ENCODE measurements around the gene RPS16.

Gene RPS16

GRCh38 chr19:39426170-39426569 is 9.6 kb downstream of the RPS16 start:
- DNase-seq (ENCODE audit: low read depth) = no peak
- TF ChIP-seq, protein P1, sequence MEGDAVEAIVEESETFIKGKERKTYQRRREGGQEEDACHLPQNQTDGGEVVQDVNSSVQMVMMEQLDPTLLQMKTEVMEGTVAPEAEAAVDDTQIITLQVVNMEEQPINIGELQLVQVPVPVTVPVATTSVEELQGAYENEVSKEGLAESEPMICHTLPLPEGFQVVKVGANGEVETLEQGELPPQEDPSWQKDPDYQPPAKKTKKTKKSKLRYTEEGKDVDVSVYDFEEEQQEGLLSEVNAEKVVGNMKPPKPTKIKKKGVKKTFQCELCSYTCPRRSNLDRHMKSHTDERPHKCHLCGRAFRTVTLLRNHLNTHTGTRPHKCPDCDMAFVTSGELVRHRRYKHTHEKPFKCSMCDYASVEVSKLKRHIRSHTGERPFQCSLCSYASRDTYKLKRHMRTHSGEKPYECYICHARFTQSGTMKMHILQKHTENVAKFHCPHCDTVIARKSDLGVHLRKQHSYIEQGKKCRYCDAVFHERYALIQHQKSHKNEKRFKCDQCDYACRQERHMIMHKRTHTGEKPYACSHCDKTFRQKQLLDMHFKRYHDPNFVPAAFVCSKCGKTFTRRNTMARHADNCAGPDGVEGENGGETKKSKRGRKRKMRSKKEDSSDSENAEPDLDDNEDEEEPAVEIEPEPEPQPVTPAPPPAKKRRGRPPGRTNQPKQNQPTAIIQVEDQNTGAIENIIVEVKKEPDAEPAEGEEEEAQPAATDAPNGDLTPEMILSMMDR (IDR thresholded peaks at IDR 0.05; ENCODE audit: insufficient read depth, low read depth, low read length, missing control alignments) = no peak
- no peak overlapping the region for H3K4me3 ChIP-seq (ENCODE audit: low read depth, low read length)

GRCh38 chr19:39425744-39426143 is 10.0 kb downstream of the RPS16 start:
- no peak for DNase-seq (ENCODE audit: low read depth)
- TF ChIP-seq, protein P1 (IDR thresholded peaks at IDR 0.05; ENCODE audit: insufficient read depth, low read depth, low read length, missing control alignments) = no peak
- H3K4me3 ChIP-seq (ENCODE audit: low read depth, low read length) = no peak overlapping the region

GRCh38 chr19:39424934-39425333 is 10.8 kb downstream of the RPS16 start:
- no peak overlapping the region for H3K4me3 ChIP-seq (ENCODE audit: low read depth, low read length)
- no peak for DNase-seq (ENCODE audit: low read depth)
- TF ChIP-seq, protein P1 (IDR thresholded peaks at IDR 0.05; ENCODE audit: insufficient read depth, low read depth, low read length, missing control alignments) = no peak

DNA sequence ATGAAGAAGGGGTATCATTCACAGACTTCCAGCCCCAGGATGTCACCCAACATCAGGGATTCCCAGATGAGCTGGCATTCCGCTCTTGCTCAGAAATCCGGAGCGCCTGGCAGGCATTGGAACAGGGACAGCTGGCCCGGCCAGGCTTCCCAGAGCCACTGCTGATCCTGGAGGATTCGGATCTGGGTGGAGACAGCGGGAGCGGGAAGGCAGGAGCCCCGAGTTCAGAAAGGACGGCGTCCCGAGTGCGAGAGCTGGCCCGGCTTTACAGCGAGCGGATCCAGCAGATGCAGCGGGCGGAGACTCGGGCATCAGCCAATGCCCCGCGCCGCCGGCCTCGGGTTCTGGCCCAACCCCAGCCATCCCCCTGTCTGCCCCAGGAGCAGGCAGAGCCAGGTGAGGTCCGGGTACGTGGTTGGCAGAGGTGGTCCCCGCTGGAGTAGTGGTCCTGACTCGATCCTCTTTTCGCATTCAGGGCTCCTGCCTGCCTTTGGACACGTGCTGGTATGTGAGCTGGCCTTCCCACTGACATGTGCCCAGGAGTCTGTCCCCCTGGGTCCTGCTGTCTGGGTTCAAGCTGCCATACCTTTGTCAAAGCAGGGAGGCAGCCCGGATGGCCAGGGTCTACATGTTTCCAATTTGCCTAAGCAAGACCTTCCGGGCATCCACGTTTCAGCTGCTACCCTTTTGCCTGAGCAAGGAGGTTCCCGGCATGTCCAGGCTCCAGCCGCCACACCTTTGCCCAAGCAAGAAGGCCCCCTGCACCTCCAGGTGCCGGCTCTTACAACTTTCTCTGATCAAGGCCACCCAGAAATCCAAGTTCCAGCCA is 12.3 kb downstream of the RPS16 start:
- TF ChIP-seq, protein P1 (IDR thresholded peaks at IDR 0.05; ENCODE audit: insufficient read depth, low read depth, low read length, missing control alignments) = no peak
- no peak overlapping the region for H3K4me3 ChIP-seq (ENCODE audit: low read depth, low read length)
- no peak for DNase-seq (ENCODE audit: low read depth)

GRCh38 chr19:39422020-39422419 is 13.7 kb downstream of the RPS16 start:
- H3K4me3 ChIP-seq (ENCODE audit: low read depth, low read length) = no peak overlapping the region
- no peak for DNase-seq (ENCODE audit: low read depth)
- TF ChIP-seq, protein P1 (IDR thresholded peaks at IDR 0.05; ENCODE audit: insufficient read depth, low read depth, low read length, missing control alignments) = no peak

DNA sequence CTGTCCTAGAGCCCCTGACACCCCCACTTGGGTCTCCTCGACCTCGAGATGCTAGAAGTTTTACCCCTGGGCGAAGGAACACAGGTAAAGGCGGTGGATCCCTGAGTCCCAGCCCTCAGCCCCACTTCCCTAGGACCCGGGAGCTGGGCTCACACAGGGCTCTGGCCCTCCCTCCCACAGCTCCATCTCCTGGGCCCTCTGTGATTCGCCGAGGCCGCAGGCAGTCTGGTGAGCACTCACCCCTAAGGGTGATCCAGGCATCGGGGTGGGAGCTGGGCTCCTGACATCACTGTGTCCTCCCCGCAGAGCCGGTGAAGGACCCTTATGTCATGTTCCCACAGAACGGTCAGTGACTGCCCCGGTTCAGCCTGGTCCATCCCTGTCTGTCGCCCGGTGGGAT is 15.0 kb downstream of the RPS16 start:
- TF ChIP-seq, protein P1 (IDR thresholded peaks at IDR 0.05; ENCODE audit: insufficient read depth, low read depth, low read length, missing control alignments) = no peak
- H3K4me3 ChIP-seq (ENCODE audit: low read depth, low read length) = no peak overlapping the region
- DNase-seq (ENCODE audit: low read depth) = no peak

DNA sequence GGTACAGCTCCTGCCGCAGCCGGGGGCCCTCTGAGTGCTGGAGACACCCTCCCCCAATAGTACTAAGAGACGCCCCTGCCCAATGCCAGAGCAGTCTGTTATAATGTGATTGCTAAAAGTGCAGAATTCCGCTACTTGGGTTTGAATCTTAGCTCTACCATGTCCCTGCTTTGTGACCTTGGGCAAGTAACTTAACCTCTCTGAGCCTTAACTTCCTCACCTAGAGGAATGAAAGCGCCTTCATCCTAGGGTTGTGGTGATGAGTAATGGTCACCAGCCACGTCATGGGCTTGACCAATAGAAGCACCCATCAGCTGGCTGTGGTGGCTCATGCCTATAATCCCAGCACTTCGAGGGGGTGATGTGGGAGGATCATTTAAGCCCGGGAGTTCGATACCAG is 16.7 kb downstream of the RPS16 start:
- TF ChIP-seq, protein P1 (IDR thresholded peaks at IDR 0.05; ENCODE audit: insufficient read depth, low read depth, low read length, missing control alignments) = no peak
- H3K4me3 ChIP-seq (ENCODE audit: low read depth, low read length) = no peak overlapping the region
- no peak for DNase-seq (ENCODE audit: low read depth)
